HG02884 (cell line): ENCODE measurements around the gene P2RY6.
A peak's percentile ranks its signal among the peaks of the same experiment; 100 is the strongest.

Source experiments
- ATAC-seq: cut with Tn5 transposase; IDR thresholded peaks from one replicate; pipeline ENCODE4 v1.9.1; 2021; ENCODE audit warnings: mild to moderate bottlenecking, moderate library complexity; ENCODE audit not compliant: unreplicated experiment

The P2RY6 gene

GRCh38 chr11:73275381-73275750 lies 3.2 kb downstream of the P2RY6 start:
- ATAC-seq, result no peak

GRCh38 chr11:73277467-73277866 lies 5.3 kb downstream of the P2RY6 start:
- ATAC-seq, result no peak

- ATAC-seq, result no peak
Measured at GRCh38 chr11:73280626-73281025, 8.5 kb downstream of the P2RY6 start.

- ATAC-seq, result no peak
Measured at GRCh38 chr11:73281201-73281741, 9.1 kb downstream of the P2RY6 start.

- no peak for ATAC-seq
Measured at GRCh38 chr11:73281796-73282660, 9.9 kb downstream of the P2RY6 start.

- ATAC-seq, result no peak
Measured at GRCh38 chr11:73283276-73284000, 11.3 kb downstream of the P2RY6 start.

GRCh38 chr11:73284106-73284505 lies 12.0 kb downstream of the P2RY6 start:
- ATAC-seq, result no peak

GRCh38 chr11:73285721-73286120 lies 13.6 kb downstream of the P2RY6 start:
- ATAC-seq, result no peak

GRCh38 chr11:73286240-73286810 lies 14.2 kb downstream of the P2RY6 start:
- no peak for ATAC-seq

GRCh38 chr11:73287400-73288101 lies 15.4 kb downstream of the P2RY6 start:
- ATAC-seq, result no peak

- no peak for ATAC-seq
Measured at GRCh38 chr11:73288192-73288872, 16.2 kb downstream of the P2RY6 start.

GRCh38 chr11:73288873-73289707 lies 17.0 kb downstream of the P2RY6 start:
- peak; percentile 61 for ATAC-seq

- no peak for ATAC-seq
Measured at GRCh38 chr11:73290536-73290935, 18.4 kb downstream of the P2RY6 start.

- no peak for ATAC-seq
Measured at GRCh38 chr11:73291196-73291595, 19.1 kb downstream of the P2RY6 start.

- ATAC-seq, result no peak
Measured at GRCh38 chr11:73291781-73292524, 19.8 kb downstream of the P2RY6 start.

GRCh38 chr11:73292525-73292894 lies 20.4 kb downstream of the P2RY6 start:
- ATAC-seq, result no peak

GRCh38 chr11:73293356-73293936 lies 21.3 kb downstream of the P2RY6 start:
- ATAC-seq, result no peak

GRCh38 chr11:73294604-73295003 lies 22.5 kb downstream of the P2RY6 start:
- no peak for ATAC-seq
